GDM1 (cell line): ENCODE data around the gene ARID5B.

ENCODE experiments used
- DNase-seq: peaks from one replicate; lab custom pipeline; 2025; lab: John Stamatoyannopoulos, UW

The ARID5B gene

GRCh38 chr10:62053860-62054259 is 152.4 kb downstream of the ARID5B start:
- no peak for DNase-seq

GRCh38 chr10:62054408-62054807 is 152.9 kb downstream of the ARID5B start:
- DNase-seq = no peak

GRCh38 chr10:62054830-62055229 is 153.3 kb downstream of the ARID5B start:
- no peak for DNase-seq

- no peak for DNase-seq
Observed at GRCh38 chr10:62056219-62056618, 154.7 kb downstream of the ARID5B start.

- no peak for DNase-seq
Observed at GRCh38 chr10:62056698-62057097, 155.2 kb downstream of the ARID5B start.

GRCh38 chr10:62057359-62057758 is 155.9 kb downstream of the ARID5B start:
- no peak for DNase-seq

- no peak for DNase-seq
Observed at GRCh38 chr10:62057850-62058249, 156.4 kb downstream of the ARID5B start.

GRCh38 chr10:62058476-62058875 is 157.0 kb downstream of the ARID5B start:
- no peak for DNase-seq

GRCh38 chr10:62058896-62059216 is 157.4 kb downstream of the ARID5B start:
- DNase-seq = no peak

GRCh38 chr10:62059217-62059920 is 157.9 kb downstream of the ARID5B start:
- DNase-seq = no peak

- no peak for DNase-seq
Observed at GRCh38 chr10:62062028-62062427, 160.5 kb downstream of the ARID5B start.

GRCh38 chr10:62062752-62063512 is 161.4 kb downstream of the ARID5B start:
- DNase-seq = no peak

GRCh38 chr10:62063795-62064472 is 162.4 kb downstream of the ARID5B start:
- no peak for DNase-seq

- DNase-seq = no peak
Observed at GRCh38 chr10:62067560-62067959, 166.1 kb downstream of the ARID5B start.

- no peak for DNase-seq
Observed at GRCh38 chr10:62068464-62068863, 167.0 kb downstream of the ARID5B start.

- no peak for DNase-seq
Observed at GRCh38 chr10:62069452-62070178, 168.1 kb downstream of the ARID5B start.

- no peak for DNase-seq
Observed at GRCh38 chr10:62071846-62072281, 170.4 kb downstream of the ARID5B start.

- DNase-seq = no peak
Observed at GRCh38 chr10:62072901-62073300, 171.4 kb downstream of the ARID5B start.

GRCh38 chr10:62073429-62073828 is 171.9 kb downstream of the ARID5B start:
- DNase-seq = no peak

GRCh38 chr10:62075414-62075813 is 173.9 kb downstream of the ARID5B start:
- DNase-seq = no peak

- DNase-seq = no peak
Observed at GRCh38 chr10:62075912-62076311, 174.4 kb downstream of the ARID5B start.

GRCh38 chr10:62076891-62077290 is 175.4 kb downstream of the ARID5B start:
- no peak for DNase-seq
